Measurements from ENCODE around the gene AURKAIP1.

AURKAIP1 gene

DNA sequence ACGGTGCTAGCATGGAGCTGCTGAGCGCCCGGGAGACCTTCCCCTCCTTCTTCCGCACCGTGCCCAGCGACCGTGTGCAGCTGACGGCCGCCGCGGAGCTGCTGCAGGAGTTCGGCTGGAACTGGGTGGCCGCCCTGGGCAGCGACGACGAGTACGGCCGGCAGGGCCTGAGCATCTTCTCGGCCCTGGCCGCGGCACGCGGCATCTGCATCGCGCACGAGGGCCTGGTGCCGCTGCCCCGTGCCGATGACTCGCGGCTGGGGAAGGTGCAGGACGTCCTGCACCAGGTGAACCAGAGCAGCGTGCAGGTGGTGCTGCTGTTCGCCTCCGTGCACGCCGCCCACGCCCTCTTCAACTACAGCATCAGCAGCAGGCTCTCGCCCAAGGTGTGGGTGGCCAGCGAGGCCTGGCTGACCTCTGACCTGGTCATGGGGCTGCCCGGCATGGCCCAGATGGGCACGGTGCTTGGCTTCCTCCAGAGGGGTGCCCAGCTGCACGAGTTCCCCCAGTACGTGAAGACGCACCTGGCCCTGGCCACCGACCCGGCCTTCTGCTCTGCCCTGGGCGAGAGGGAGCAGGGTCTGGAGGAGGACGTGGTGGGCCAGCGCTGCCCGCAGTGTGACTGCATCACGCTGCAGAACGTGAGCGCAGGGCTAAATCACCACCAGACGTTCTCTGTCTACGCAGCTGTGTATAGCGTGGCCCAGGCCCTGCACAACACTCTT, 42.8 kb downstream of the AURKAIP1 start:
- Histone ChIP-seq H3K9ac (ENCODE audit: low read depth, low read length) (no peak overlapping the region), H3K27ac (ENCODE audit: low read length) (no peak overlapping the region), H3K4me1 (ENCODE audit: insufficient read depth, low read length) (no peaks in the 10 kb centered on the region), H3K27me3 (ENCODE audit: insufficient read depth, low read length) (no peaks in the 10 kb centered on the region), H3K9me3 (ENCODE audit: insufficient read depth, low read depth, low read length) (no peaks in the 10 kb centered on the region), H3K36me3 (ENCODE audit: insufficient read depth, low read depth, low read length) (0 out of 2 replicates have a peak, but pooled peaks cover 1% of the 10 kb centered on the region), H3K4me3 (ENCODE audit: low read length) (no peak overlapping the region)

DNA sequence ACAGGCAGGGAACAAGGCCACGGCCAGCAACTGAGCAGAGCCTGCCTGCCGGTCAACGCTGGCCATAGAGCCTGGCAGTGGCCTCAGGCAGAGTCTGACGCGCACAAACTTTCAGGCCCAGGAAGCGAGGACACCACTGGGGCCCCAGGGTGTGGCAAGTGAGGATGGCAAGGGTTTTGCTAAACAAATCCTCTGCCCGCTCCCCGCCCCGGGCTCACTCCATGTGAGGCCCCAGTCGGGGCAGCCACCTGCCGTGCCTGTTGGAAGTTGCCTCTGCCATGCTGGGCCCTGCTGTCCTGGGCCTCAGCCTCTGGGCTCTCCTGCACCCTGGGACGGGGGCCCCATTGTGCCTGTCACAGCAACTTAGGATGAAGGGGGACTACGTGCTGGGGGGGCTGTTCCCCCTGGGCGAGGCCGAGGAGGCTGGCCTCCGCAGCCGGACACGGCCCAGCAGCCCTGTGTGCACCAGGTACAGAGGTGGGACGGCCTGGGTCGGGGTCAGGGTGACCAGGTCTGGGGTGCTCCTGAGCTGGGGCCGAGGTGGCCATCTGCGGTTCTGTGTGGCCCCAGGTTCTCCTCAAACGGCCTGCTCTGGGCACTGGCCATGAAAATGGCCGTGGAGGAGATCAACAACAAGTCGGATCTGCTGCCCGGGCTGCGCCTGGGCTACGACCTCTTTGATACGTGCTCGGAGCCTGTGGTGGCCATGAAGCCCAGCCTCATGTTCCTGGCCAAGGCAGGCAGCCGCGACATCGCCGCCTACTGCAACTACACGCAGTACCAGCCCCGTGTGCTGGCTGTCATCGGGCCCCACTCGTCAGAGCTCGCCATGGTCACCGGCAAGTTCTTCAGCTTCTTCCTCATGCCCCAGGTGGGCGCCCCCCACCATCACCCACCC, 43.7 kb downstream of the AURKAIP1 start, which contains the start of gene TAS1R3:
TSS of gene TAS1R3 (plus strand) at position 213 of the 898 bp plus-strand sequence. CDS start at position 279, 66 bp downstream.
- no peak within 1 kb of the TSS for H3K27ac ChIP-seq (ENCODE audit: low read length)
- no peaks in the 10 kb centered on the region for H3K4me1 ChIP-seq (ENCODE audit: insufficient read depth, low read length)
- H3K4me3 ChIP-seq (ENCODE audit: low read length), result no peak within 1 kb of the TSS
- no peaks in the 10 kb centered on the region for H3K36me3 ChIP-seq (ENCODE audit: insufficient read depth, low read depth, low read length)
- H3K9me3 ChIP-seq (ENCODE audit: insufficient read depth, low read depth, low read length), result no peaks in the 10 kb centered on the region
- no peaks in the 10 kb centered on the region for H3K27me3 ChIP-seq (ENCODE audit: insufficient read depth, low read length)
- H3K9ac ChIP-seq (ENCODE audit: low read depth, low read length), result no peak within 1 kb of the TSS

DNA sequence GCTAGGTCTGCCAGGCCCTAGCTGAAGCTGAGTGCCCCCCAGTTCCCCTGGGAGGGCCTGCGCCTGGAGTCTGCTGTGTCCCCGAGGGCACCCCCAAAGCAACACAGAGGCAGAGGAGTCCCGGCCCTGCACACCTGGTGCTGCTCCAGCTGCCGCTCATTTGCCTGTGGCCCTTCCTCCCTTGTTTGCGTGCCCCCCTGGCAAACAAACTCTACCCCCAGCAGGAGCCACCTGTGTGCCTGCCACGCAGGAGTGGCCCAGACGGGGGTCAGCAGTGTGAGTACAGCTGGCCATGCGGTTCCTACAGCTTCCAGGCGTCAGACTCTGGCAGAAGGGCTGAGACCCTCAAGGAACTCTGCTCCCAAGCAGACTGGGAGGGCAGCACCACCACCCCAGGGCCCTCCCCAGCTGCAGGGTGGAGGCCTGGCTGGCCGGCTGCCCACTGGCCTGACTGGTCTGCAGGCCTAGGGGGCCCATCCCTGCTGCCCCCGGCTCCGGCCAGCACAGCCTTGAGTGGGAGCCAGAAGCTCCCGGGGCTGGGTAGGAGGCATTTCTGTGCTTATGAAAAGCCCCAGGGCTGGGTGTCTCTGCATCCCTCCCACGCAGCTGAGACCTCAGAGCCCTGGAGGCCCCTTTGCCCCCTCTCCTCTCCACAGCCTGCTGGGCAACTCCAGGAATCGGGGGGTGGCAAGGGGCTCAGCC, 44.5 kb downstream of the AURKAIP1 start:
- Histone ChIP-seq H3K27ac (ENCODE audit: low read length) (no peak overlapping the region), H3K27me3 (ENCODE audit: insufficient read depth, low read length) (no peaks in the 10 kb centered on the region), H3K9me3 (ENCODE audit: insufficient read depth, low read depth, low read length) (no peaks in the 10 kb centered on the region), H3K36me3 (ENCODE audit: insufficient read depth, low read depth, low read length) (no peaks in the 10 kb centered on the region), H3K4me1 (ENCODE audit: insufficient read depth, low read length) (no peaks in the 10 kb centered on the region), H3K9ac (ENCODE audit: low read depth, low read length) (no peak overlapping the region), H3K4me3 (ENCODE audit: low read length) (no peak overlapping the region)

DNA sequence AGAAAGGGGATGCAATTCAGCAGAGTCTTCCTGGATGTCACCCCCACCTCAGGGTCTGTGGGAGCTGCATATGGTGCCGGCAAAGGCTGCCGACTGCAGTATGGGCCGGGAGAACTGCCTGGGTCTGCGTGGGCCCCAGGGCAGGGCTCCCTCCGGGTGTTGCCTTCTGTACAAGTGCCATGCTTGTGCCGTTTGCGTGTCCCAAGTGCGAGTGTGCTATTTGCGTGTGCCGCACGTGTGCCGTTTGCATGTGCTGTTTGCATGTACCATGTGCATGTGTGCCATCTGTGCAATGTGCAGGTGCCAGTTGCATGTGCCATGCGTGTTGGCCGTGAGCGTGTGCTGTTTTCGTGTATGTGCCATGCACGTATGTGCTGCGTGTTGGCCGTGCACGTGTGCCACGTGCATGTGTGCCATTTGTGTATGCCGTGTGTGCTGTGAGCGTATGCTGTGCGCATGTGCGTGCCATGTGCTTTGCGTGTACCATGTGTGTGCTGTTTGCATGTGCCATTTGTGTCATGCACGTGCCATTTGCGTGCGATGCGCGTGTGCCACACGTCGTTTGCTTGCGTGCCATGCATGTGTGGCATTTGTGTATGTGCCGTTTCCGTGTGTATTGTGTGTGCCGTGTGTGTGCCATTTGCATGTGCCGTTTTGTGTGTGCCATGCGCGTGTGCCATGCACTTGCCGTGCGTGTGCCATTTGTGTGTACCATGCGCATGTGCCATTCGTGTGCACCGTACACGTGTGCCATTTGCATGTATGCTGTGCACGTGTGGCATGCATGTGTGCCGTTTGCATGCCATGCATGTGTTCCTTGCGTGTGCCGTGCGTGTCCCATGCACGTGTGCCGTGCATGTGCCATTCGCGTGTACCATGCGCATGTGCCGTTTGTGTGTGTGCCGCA, 45.5 kb downstream of the AURKAIP1 start:
- Histone ChIP-seq H3K4me1 (ENCODE audit: insufficient read depth, low read length) (no peaks in the 10 kb centered on the region), H3K27me3 (ENCODE audit: insufficient read depth, low read length) (no peaks in the 10 kb centered on the region), H3K9me3 (ENCODE audit: insufficient read depth, low read depth, low read length) (no peaks in the 10 kb centered on the region), H3K9ac (ENCODE audit: low read depth, low read length) (no peak overlapping the region), H3K4me3 (ENCODE audit: low read length) (no peak overlapping the region), H3K36me3 (ENCODE audit: insufficient read depth, low read depth, low read length) (no peaks in the 10 kb centered on the region), H3K27ac (ENCODE audit: low read length) (no peak overlapping the region)

DNA sequence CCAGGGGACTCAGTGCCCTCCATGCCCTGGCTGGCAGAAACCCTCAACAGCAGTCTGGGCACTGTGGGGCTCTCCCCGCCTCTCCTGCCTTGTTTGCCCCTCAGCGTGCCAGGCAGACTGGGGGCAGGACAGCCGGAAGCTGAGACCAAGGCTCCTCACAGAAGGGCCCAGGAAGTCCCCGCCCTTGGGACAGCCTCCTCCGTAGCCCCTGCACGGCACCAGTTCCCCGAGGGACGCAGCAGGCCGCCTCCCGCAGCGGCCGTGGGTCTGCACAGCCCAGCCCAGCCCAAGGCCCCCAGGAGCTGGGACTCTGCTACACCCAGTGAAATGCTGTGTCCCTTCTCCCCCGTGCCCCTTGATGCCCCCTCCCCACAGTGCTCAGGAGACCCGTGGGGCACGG, 46.8 kb downstream of the AURKAIP1 start:
- no peaks in the 10 kb centered on the region for H3K36me3 ChIP-seq (ENCODE audit: insufficient read depth, low read depth, low read length)
- no peak overlapping the region for H3K4me3 ChIP-seq (ENCODE audit: low read length)
- no peak overlapping the region for H3K27ac ChIP-seq (ENCODE audit: low read length)
- H3K27me3 ChIP-seq (ENCODE audit: insufficient read depth, low read length), result no peaks in the 10 kb centered on the region
- H3K9me3 ChIP-seq (ENCODE audit: insufficient read depth, low read depth, low read length), result no peaks in the 10 kb centered on the region
- H3K9ac ChIP-seq (ENCODE audit: low read depth, low read length), result no peak overlapping the region
- no peaks in the 10 kb centered on the region; the same call in 1 of the 2 replicates for H3K4me1 ChIP-seq (ENCODE audit: insufficient read depth, low read length)

DNA sequence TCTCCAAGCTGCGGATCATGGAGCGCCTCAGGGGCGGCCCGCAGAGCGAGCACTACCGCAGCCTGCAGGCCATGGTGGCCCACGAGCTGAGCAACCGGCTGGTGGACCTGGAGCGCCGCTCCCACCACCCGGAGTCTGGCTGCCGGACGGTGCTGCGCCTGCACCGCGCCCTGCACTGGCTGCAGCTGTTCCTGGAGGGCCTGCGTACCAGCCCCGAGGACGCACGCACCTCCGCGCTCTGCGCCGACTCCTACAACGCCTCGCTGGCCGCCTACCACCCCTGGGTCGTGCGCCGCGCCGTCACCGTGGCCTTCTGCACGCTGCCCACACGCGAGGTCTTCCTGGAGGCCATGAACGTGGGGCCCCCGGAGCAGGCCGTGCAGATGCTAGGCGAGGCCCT, 47.7 kb downstream of the AURKAIP1 start:
- Histone ChIP-seq H3K36me3 (ENCODE audit: insufficient read depth, low read depth, low read length) (no peaks in the 10 kb centered on the region), H3K9me3 (ENCODE audit: insufficient read depth, low read depth, low read length) (no peaks in the 10 kb centered on the region), H3K27me3 (ENCODE audit: insufficient read depth, low read length) (no peaks in the 10 kb centered on the region), H3K27ac (ENCODE audit: low read length) (no peak overlapping the region), H3K4me1 (ENCODE audit: insufficient read depth, low read length) (no peaks in the 10 kb centered on the region; the same call in 1 of the 2 replicates), H3K4me3 (ENCODE audit: low read length) (no peak overlapping the region), H3K9ac (ENCODE audit: low read depth, low read length) (no peak overlapping the region)

DNA sequence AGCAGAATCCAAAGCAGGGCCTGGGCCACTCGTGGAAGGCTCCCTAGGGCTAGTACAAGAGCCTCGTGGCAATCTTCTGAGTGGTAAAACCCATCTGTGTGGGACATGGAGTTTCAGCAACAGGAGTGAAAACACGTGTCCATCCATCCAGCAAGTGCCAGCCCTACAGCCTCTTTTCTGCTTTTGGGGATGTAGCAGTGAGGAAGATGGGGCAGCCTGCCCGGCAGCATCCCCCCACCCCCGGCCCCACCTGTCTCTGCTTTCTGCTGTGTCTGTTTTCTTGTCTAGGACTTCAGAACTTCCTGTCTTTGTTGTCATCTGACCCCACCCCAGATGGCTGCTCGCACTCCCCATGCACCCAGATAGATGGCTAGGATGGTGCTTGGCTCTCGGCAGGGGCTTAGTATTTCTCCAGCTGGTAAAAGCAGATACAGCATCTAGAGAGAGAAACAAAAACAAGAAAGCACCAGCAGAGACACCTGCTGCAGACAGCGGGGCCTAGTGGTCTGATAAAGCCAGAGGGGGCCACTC, 48.9 kb downstream of the AURKAIP1 start:
- Histone ChIP-seq H3K4me1 (ENCODE audit: insufficient read depth, low read length) (no peaks in the 10 kb centered on the region; the same call in 1 of the 2 replicates), H3K27ac (ENCODE audit: low read length) (no peak overlapping the region), H3K4me3 (ENCODE audit: low read length) (no peak overlapping the region), H3K27me3 (ENCODE audit: insufficient read depth, low read length) (no peaks in the 10 kb centered on the region), H3K9me3 (ENCODE audit: insufficient read depth, low read depth, low read length) (no peaks in the 10 kb centered on the region), H3K36me3 (ENCODE audit: insufficient read depth, low read depth, low read length) (no peaks in the 10 kb centered on the region), H3K9ac (ENCODE audit: low read depth, low read length) (no peak overlapping the region)

DNA sequence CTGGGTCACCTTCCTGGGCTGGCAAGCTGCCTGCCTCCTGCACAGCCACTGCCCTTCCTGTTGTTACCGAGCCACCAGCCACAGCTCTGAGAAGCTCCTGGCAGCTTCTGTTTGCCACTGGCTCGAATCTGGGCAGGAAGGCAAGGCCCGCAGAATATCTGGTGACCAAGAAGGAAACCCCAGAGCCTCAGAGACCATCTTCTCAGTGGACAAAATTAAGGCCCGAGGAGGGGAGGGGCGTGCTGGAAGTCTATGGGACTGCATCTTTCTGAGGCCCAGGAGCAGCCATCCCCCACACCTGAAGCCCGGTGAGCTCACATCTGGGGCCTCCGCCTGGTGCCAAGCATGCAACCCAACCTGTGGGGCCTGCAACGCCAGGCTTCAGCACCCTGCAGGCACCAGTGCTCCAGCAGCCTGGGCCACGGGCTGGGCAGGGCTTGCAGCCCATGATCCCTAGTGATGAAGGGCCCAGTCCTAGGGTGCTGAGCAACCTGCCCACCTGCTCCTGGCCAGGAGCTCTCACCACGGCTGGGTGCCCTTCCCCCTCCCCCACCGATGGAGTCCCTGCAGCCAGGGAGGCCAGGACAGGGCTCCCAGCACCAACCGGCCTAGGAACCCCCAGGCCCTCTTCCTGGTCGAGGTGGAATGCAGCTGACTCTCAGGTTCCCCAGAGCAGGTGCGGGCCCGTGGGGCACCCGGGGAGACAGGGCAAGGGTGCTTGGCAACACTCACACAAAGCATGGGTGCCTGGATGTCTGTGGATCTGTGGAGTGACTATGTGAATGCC, 49.5 kb downstream of the AURKAIP1 start:
- Histone ChIP-seq H3K4me1 (ENCODE audit: insufficient read depth, low read length) (no peaks in the 10 kb centered on the region; the same call in 1 of the 2 replicates), H3K9me3 (ENCODE audit: insufficient read depth, low read depth, low read length) (no peaks in the 10 kb centered on the region), H3K9ac (ENCODE audit: low read depth, low read length) (peak overlapping the region; percentile 83), H3K36me3 (ENCODE audit: insufficient read depth, low read depth, low read length) (0 out of 2 replicates have a peak, but pooled peaks cover 3% of the 10 kb centered on the region), H3K27me3 (ENCODE audit: insufficient read depth, low read length) (no peaks in the 10 kb centered on the region), H3K4me3 (ENCODE audit: low read length) (peak overlapping the region; percentile 84), H3K27ac (ENCODE audit: low read length) (no peak overlapping the region)

DNA sequence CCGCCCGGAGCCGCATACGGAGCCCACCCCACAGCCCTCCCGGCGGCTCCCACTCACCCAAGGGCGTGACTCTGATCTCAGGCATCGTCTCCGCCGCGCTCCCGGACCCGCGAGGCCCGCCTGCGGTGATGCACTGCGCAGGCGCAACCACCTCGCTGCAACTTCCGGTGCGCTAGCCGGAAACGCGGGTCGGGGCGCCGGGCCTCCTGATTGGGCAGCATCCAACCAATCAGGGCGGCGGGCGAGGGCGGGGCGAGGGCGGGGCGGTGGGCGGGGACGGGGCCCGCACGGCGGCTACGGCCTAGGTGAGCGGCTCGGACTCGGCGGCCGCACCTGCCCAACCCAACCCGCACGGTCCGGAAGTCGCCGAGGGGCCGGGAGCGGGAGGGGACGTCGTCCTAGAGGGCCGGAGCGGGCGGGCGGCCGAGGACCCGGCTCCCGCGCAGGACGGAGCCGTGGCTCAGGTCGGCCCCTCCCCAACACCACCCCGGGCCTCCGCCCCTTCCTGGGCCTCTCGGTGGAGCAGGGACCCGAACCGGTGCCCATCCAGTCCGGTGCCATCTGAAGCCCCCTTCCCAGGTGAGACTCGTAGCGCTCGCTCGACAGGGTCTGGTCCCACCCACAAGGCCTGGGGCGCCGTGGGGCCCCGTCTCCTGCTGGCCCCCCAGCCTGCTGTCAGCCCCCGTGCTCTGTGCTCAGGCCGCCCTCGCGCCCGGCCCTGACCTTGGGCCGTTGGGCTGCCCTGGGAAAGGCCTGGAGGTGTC, 50.3 kb downstream of the AURKAIP1 start, which contains the start of the genes CPTP and INTS11:
TSS of gene CPTP (plus strand) at position 279 of the 764 bp plus-strand sequence. CDS start 2,109 bp downstream, outside the sequence.
TSS of gene INTS11 (minus strand) at position 137 of the 764 bp plus-strand sequence. CDS start at position 85, 52 bp downstream.
- Histone ChIP-seq H3K36me3 (ENCODE audit: insufficient read depth, low read depth, low read length) (peaks cover 10% of the 10 kb centered on the region), H3K4me3 (ENCODE audit: low read length) (peak within 1 kb of the TSS; percentile 84), H3K4me1 (ENCODE audit: insufficient read depth, low read length) (no peaks in the 10 kb centered on the region; the same call in 1 of the 2 replicates), H3K9ac (ENCODE audit: low read depth, low read length) (peak within 1 kb of the TSS; percentile 83), H3K27ac (ENCODE audit: low read length) (no peak within 1 kb of the TSS), H3K9me3 (ENCODE audit: insufficient read depth, low read depth, low read length) (no peaks in the 10 kb centered on the region), H3K27me3 (ENCODE audit: insufficient read depth, low read length) (no peaks in the 10 kb centered on the region)

Measured in iPS-20b (cell line).